ENCODE results near the gene FETUB.

DNA sequence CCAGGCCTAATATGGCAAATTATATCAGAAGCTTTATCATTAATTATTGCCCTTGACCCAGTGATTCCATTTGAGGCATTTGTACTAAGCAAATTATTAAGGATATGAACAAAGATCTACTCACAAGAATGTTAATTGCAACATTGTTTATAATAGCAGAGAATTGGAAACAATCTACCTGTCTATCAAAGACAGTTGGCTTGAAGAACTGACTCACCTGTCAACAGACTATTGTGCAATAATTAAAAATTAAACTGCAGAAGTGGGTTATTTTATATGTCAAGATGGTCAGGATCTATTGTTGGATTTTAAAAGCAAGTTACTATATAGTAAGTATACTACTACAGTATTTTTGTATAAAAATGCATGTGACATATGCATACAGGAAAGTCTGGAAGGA lies 6.7 kb upstream of the FETUB start:
- no peak for TF ChIP-seq CTCF (conservative IDR thresholded peaks at IDR 0.05; ENCODE audit: low read depth, low read length)
- TF ChIP-seq EZH2 (IDR thresholded peaks at IDR 0.05; ENCODE audit: low read length, unreplicated experiment): no peak

All from PC-3 (cell line).